IMR-90 (cell line): ENCODE measurements around the gene MAP1LC3B. TPM values are rescaled to one million over a fixed set of nuclear protein-coding genes. Genes with fewer than 3 reads are reported as not detected.

Source experiments
- ATAC-seq: fragments of 200-7000 bp; cut with Tn5 transposase; 2 replicates; pipeline ENCODE4 v1.9.1; 2020; ENCODE audit warnings: low read depth, mild to moderate bottlenecking, moderate library complexity
- BruUV-seq: library from RNA; stranded (reverse); fragments of 400-500 nt; replicated peaks from 2 replicates; lab custom pipeline; 2021; lab: Mats Ljungman, UMichigan
- CTCF ChIA-PET: fragments of 300-600 bp; formaldehyde crosslinking; extraction: SDS; loops from one replicate; lab custom pipeline; 2021; ENCODE audit warnings: antibody characterized with exemption; lab: Yijun Ruan, JAX
- POLR2A ChIA-PET: fragments of 300-600 bp; sonication (Branson Sonifier 250); formaldehyde crosslinking; loops from one replicate; lab custom pipeline; 2022; ENCODE audit warnings: antibody characterized with exemption; ENCODE audit not compliant: unreplicated experiment; lab: Charles Lee
- DNase-seq: peaks from one replicate; pipeline ENCODE4 v3.0.0; 2013
- H2AFZ ChIP-seq: replicated peaks from 2 replicates; pipeline ENCODE3; 2013; ENCODE audit warnings: low read length, mild to moderate bottlenecking; ENCODE audit not compliant: poor library complexity
- H2AK5ac ChIP-seq: 2 replicates; pipeline ENCODE4 v1.6.1; 2013; ENCODE audit warnings: low read depth, low read length, inconsistent platforms
- H2AK9ac ChIP-seq: replicated peaks from 2 replicates; pipeline ENCODE3; 2013; ENCODE audit warnings: mild to moderate bottlenecking, low read depth, low read length, moderate library complexity; ENCODE audit not compliant: poor library complexity
- H2BK120ac ChIP-seq: 2 replicates; pipeline ENCODE4 v1.6.1; 2013; ENCODE audit warnings: low read depth, low read length, inconsistent platforms
- H2BK15ac ChIP-seq: 3 replicates; pipeline ENCODE4 v1.6.1; 2013; ENCODE audit warnings: low read depth, low read length, inconsistent platforms
- H2BK20ac ChIP-seq: 2 replicates; pipeline ENCODE4 v1.6.1; 2013; ENCODE audit warnings: low read depth, mild to moderate bottlenecking, inconsistent platforms, low read length, moderate library complexity
- H2BK5ac ChIP-seq: 2 replicates; pipeline ENCODE4 v1.6.1; 2013; ENCODE audit warnings: mild to moderate bottlenecking, low read depth, low read length, inconsistent platforms; ENCODE audit not compliant: poor library complexity, severe bottlenecking
- H3K14ac ChIP-seq: replicated peaks from 2 replicates; pipeline ENCODE4 v1.6.1; 2013; ENCODE audit warnings: low read depth, low read length, inconsistent platforms
- H3K18ac ChIP-seq: 2 replicates; pipeline ENCODE4 v1.6.1; 2013; ENCODE audit warnings: low read depth, low read length, control low read depth
- H3K23ac ChIP-seq: 2 replicates; pipeline ENCODE4 v1.6.1; 2013; ENCODE audit warnings: low read depth, low read length, inconsistent platforms
- H3K27ac ChIP-seq: 2 replicates; pipeline ENCODE4 v1.5.1; 2013; ENCODE audit warnings: mild to moderate bottlenecking, control low read depth, low read length; ENCODE audit not compliant: insufficient read depth
- H3K27me3 ChIP-seq: 2 replicates; pipeline ENCODE4 v1.6.1; 2013; ENCODE audit warnings: low read length; ENCODE audit not compliant: control insufficient read depth, insufficient read depth
- H3K36me3 ChIP-seq: 2 replicates; pipeline ENCODE4 v1.6.1; 2013; ENCODE audit warnings: low read length, mixed read lengths; ENCODE audit not compliant: control insufficient read depth, insufficient read depth
- H3K4ac ChIP-seq: 2 replicates; pipeline ENCODE4 v1.6.1; 2013; ENCODE audit warnings: low read depth, low read length, inconsistent platforms
- H3K4me1 ChIP-seq: 2 replicates; pipeline ENCODE4 v1.6.1; 2013; ENCODE audit warnings: low read length, mixed read lengths; ENCODE audit not compliant: control insufficient read depth, insufficient read depth
- H3K4me2 ChIP-seq: 2 replicates; pipeline ENCODE4 v1.6.1; 2013; ENCODE audit warnings: low read depth, mild to moderate bottlenecking, control low read depth, low read length, moderate library complexity
- H3K4me3 ChIP-seq: 2 replicates; pipeline ENCODE4 v1.5.1; 2013; ENCODE audit warnings: low read depth, mild to moderate bottlenecking, control low read depth, low read length, moderate library complexity; ENCODE audit not compliant: insufficient read depth
- H3K56ac ChIP-seq: 2 replicates; pipeline ENCODE4 v1.6.1; 2013; ENCODE audit warnings: low read length, inconsistent platforms; ENCODE audit not compliant: insufficient read depth; ENCODE audit errors: extremely low read depth
- H3K79me1 ChIP-seq, 2 experiments: 2 replicates each; pipeline ENCODE4 v1.6.1; 2013; ENCODE audit warnings: low read length in 2 of 2, inconsistent platforms in 1 of 2, low read depth in 1 of 2
- H3K9ac ChIP-seq: 2 replicates; pipeline ENCODE4 v1.6.1; 2013; ENCODE audit warnings: low read depth, low read length, control low read depth
- H3K9me1 ChIP-seq: 2 replicates; pipeline ENCODE4 v1.6.1; 2013; ENCODE audit warnings: low read length, inconsistent platforms; ENCODE audit not compliant: insufficient read depth
- H3K9me3 ChIP-seq: 2 replicates; pipeline ENCODE4 v1.6.1; 2013; ENCODE audit warnings: low read length; ENCODE audit not compliant: control insufficient read depth, insufficient read depth
- H4K20me1 ChIP-seq: 2 replicates; pipeline ENCODE4 v1.6.1; 2013; ENCODE audit warnings: low read length, inconsistent platforms; ENCODE audit not compliant: insufficient read depth
- H4K5ac ChIP-seq: 2 replicates; pipeline ENCODE4 v1.6.1; 2013; ENCODE audit warnings: mild to moderate bottlenecking, low read depth, low read length, control low read depth
- H4K8ac ChIP-seq, 2 experiments: 2 replicates each; pipeline ENCODE4 v1.6.1; 2013; ENCODE audit warnings: low read depth in 2 of 2, low read length in 2 of 2, control low read depth in 1 of 2, inconsistent platforms in 1 of 2
- H4K91ac ChIP-seq: 2 replicates; pipeline ENCODE4 v1.6.1; 2013; ENCODE audit warnings: low read depth, low read length, inconsistent platforms; ENCODE audit not compliant: insufficient read depth
- BHLHE40 ChIP-seq: fragments of 150-350 bp; IDR thresholded peaks from 2 replicates; pipeline ENCODE4 v1.6.1; 2016; ENCODE audit warnings: mild to moderate bottlenecking, low read depth, low read length
- CEBPB ChIP-seq: IDR thresholded peaks from 2 replicates; pipeline ENCODE4 v1.6.1; 2012; ENCODE audit warnings: low read depth, low read length, improper control_type of control experiment
- CHD1 ChIP-seq: IDR thresholded peaks from 2 replicates; pipeline ENCODE4 v1.6.1; 2012; ENCODE audit warnings: low read depth, low read length, improper control_type of control experiment
- CTCF ChIP-seq: conservative IDR thresholded peaks from 2 replicates; pipeline ENCODE4 v1.5.1; 2012; ENCODE audit warnings: mild to moderate bottlenecking, low read depth, low read length, improper control_type of control experiment
- ELK1 ChIP-seq: fragments of 150-350 bp; IDR thresholded peaks from 2 replicates; pipeline ENCODE4 v1.6.1; 2016; ENCODE audit warnings: low read depth, mild to moderate bottlenecking, low read length, moderate library complexity, borderline replicate concordance
- FOS ChIP-seq: fragments of 150-350 bp; IDR thresholded peaks from 2 replicates; pipeline ENCODE4 v1.6.1; 2016; ENCODE audit warnings: low read depth, low read length
- MAZ ChIP-seq: IDR thresholded peaks from 2 replicates; pipeline ENCODE4 v1.6.1; 2012; ENCODE audit warnings: low read depth, mild to moderate bottlenecking, low read length, improper control_type of control experiment, moderate library complexity, borderline replicate concordance
- POLR2A ChIP-seq: IDR thresholded peaks from 2 replicates; pipeline ENCODE4 v1.6.1; 2012; ENCODE audit warnings: mild to moderate bottlenecking, low read depth, low read length
- RAD21 ChIP-seq: IDR thresholded peaks from 2 replicates; pipeline ENCODE4 v1.6.1; 2012; ENCODE audit warnings: low read length, improper control_type of control experiment
- RCOR1 ChIP-seq: IDR thresholded peaks from 2 replicates; pipeline ENCODE4 v1.6.1; 2012; ENCODE audit warnings: mild to moderate bottlenecking, low read length, improper control_type of control experiment; ENCODE audit not compliant: insufficient replicate concordance
- RFX5 ChIP-seq: IDR thresholded peaks from 2 replicates; pipeline ENCODE4 v1.8.0; 2012; ENCODE audit warnings: low read depth, mild to moderate bottlenecking, low read length, moderate library complexity
- SMC3 ChIP-seq: fragments of 150-350 bp; IDR thresholded peaks from 2 replicates; pipeline ENCODE4 v1.6.1; 2016; ENCODE audit warnings: low read depth, mild to moderate bottlenecking, antibody characterized with exemption, low read length, moderate library complexity
- WGBS, 2 experiments: methylation state at CpG; one replicate each; pipeline versions ENCODE4 v1.1.5 to v1.1.7; 2013; ENCODE audit warnings: missing lambda C conversion rate in 2 of 2; ENCODE audit not compliant: insufficient read length in 1 of 2; ENCODE audit errors: extremely low coverage in 2 of 2; 5-methylcytosine and 5-hydroxymethylcytosine counted together
- dilution Hi-C: fragments of 300-500 bp; cut with HindIII; formaldehyde crosslinking; loops from one replicate; pipeline ENCODE4 v1.14.3; 2018; ENCODE audit warnings: low sequenced_read_pairs; ENCODE audit not compliant: unreplicated experiment
- in situ Hi-C: fragments of 300-500 bp; cut with MboI; formaldehyde crosslinking; loops from 3 replicates; pipeline ENCODE4 v1.14.3; 2019; ENCODE audit warnings: low sequenced_read_pairs, inconsistent platforms, mixed read lengths
- intact Hi-C: fragments of 100-400 bp; cut with micrococcal nuclease; formaldehyde crosslinking; loops from 2 replicates; pipeline ENCODE4 v1.10.0; 2022
- polyA plus RNA-seq, 3 experiments: library from polyadenylated mRNA; depleted of rRNA; stranded (reverse); fragments of >200 nt; gene quantifications; 2 replicates each; pipeline ENCODE4 v1.2.3, GENCODE V29; 2012; ENCODE audit warnings: low replicate concordance in 1 of 3
- total RNA-seq: library from RNA; depleted of rRNA; stranded (reverse); fragments of >200 nt; gene quantifications from 2 replicates; pipeline ENCODE4 v1.2.3, GENCODE V29; 2012

Gene MAP1LC3B
- total and polyA plus RNA-seq, 2 of the 4 experiments (the other 2 are of a cell fraction), result 23.5 to 57.7 TPM

- DNase-seq, result peak; percentile 72
- Histone ChIP-seq H4K5ac (no peak overlapping the region), H3K4me3 (no peak overlapping the region), H2AFZ (no peak overlapping the region), H3K9ac (no peak overlapping the region), H3K4me1 (no peaks in the 10 kb centered on the region), H3K36me3 (peaks cover 53% of the 10 kb centered on the region), H2BK15ac (no peak overlapping the region), H2BK120ac (no peak overlapping the region), H2AK5ac (no peak overlapping the region; the same call in 1 of the 2 replicates), H3K4me2 (no peak overlapping the region), H2BK5ac (no peak overlapping the region), H3K23ac (no peak overlapping the region), H3K14ac (no peak overlapping the region), H3K4ac (no peak overlapping the region), H2AK9ac (peak overlapping the region; percentile 45), H3K27me3 (no peaks in the 10 kb centered on the region), H3K56ac (no peak overlapping the region), H3K18ac (no peak overlapping the region), H3K27ac (no peak overlapping the region), H3K9me1 (no peaks in the 10 kb centered on the region; the same call in 1 of the 2 replicates), H4K8ac (no peak overlapping the region), H3K9me3 (no peaks in the 10 kb centered on the region), H2BK20ac (no peak overlapping the region), H4K91ac (no peak overlapping the region), H4K20me1 (peaks cover 6% of the 10 kb centered on the region), H3K79me1 (peaks cover 0 to 8% of the 10 kb centered on the region in 2 experiments; a peak in 2 of 4 replicates)
- POLR2A ChIA-PET, result interaction anchor here (0.5 kb wide), 1 partner anchor 59 kb away, joined by 3 read pairs; no protein-coding TSS in a partner anchor
- 79% methylated on average over 17 of the region's 23 CpGs; no CpG with 5 or more reads in 1 of the 2 experiments for WGBS, 2 experiments
- intact Hi-C loops, result loop anchor here (1.0 to 5.0 kb wide), 3 partner anchors 154 to 350 kb away; partner anchors contain the start of gene KLHDC4
- CTCF ChIA-PET, result interaction anchor here (2.0 to 2.1 kb wide), 2 partner anchors 154 to 218 kb away, joined by 10 read pairs; no protein-coding TSS in a partner anchor
- no peak for TF ChIP-seq BHLHE40
- peak; percentile 85 for TF ChIP-seq RAD21
- no peak for TF ChIP-seq RFX5
- no peak for TF ChIP-seq POLR2A
- no peak for TF ChIP-seq MAZ
- peak; percentile 95 for TF ChIP-seq SMC3
- no peak for TF ChIP-seq RCOR1
- TF ChIP-seq CEBPB, result no peak
- peak; percentile 85 for TF ChIP-seq CTCF
- no peak for TF ChIP-seq ELK1
- TF ChIP-seq FOS, result no peak
- TF ChIP-seq CHD1, result no peak
- BruUV-seq, result no TSS peak
- in situ Hi-C loops, result loop anchor here (5.0 to 25.0 kb wide), 2 partner anchors 220 to 345 kb away; partner anchors contain the start of gene KLHDC4
- ATAC-seq, result peak; percentile 65; the same call in 1 of the 2 replicates
- dilution Hi-C loops, result no loop called here
Measured at GRCh38 chr16:87416826-87417527, 24.8 kb downstream of the MAP1LC3B start.
